CD1c-positive myeloid dendritic cell (primary cell): ENCODE measurements around the gene FAM107B.
"Not testable (repeated sequence)": the region's sequence is repeated elsewhere in the genome, so short reads cannot be mapped to it uniquely, and the experiment has no call there.

Experiments used
- DNase-seq: peaks from one replicate; pipeline ENCODE4 v3.0.0-alpha.2; 2016; ENCODE audit errors: extremely low spot score

The FAM107B gene

DNA sequence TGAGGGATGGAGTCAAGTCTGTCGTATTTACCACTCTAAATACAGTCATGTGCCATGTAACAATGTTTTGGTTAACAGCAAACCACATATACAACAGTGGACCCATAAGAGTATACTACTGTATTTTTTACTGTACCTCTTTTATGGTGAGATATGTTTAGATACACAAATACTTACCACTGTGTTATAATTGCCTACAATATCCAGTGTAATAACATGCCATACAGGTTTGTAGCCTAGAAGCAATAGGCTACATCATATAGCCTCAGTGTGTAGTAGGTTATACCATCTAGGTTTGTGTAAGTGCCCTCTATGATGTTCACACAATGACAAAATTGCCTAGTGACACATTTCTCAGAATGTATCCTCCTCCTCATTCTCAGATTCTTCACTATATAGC lies 110.4 kb downstream of the FAM107B start:
- no peak for DNase-seq

DNA sequence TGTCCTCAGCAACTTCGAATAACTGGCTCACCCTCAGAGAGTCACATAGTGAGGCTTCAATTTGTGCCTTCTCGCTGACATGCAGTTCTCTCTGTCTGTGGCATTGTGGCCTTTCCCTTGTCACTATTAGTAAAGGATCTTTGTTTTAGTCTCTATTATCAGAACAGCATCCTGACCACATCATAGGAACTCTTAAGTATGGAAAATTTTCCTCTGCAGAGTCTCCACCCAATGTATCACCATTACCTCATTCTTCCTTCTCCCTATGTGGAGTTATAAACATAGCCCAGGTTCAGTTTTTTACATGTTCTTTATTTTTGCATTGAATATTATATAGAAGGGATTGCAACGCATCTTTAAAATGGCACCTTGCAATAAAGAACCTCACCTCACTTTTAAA lies 112.9 kb downstream of the FAM107B start:
- no peak for DNase-seq

DNA sequence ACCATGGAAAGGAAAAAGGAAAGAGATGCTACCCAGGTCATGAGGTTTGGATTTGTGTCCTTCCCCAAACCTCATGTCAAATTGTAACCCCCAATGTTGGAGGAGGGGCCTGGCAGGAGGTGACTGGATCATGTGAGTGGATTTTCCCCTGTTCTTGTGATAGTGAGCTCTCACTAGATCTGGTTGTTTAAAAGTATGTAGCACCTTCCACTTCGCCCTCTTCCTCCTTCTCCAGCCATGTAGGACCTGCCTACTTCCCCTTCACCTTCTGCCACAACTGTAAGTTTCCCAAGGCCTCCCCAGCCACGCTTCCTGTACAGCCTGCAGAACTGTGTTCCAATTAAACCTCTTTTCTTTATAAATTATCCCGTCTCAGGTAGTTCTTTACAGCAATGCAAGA lies 113.9 kb downstream of the FAM107B start:
- DNase-seq: peak; percentile 52

DNA sequence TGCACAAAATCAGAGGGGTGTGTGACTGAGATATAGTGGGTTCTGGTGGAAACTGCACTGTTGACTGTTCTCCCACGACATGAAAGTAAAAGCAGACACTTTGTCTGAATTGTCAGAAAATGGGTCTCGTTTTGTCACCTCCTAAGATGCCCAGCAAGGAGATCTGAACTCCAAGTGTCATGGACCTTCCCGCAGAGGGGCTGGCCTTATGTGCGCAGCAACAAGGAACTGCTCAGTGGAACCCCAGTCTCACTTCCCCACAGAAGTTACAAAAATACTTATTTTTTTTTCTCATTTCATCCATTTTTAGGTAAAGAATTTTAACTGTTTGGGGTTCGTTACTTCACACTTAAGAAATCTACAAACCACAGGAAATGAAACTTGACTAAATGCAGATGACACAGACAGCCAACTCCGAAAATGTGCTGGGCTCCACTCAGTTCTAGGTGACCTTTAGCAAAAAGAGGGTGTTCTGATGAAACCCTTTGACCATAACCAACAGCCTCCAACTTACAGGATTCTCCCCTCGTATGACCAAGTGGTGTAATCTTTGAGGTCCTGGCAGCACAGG lies 115.0 kb downstream of the FAM107B start:
- peak; percentile 89 for DNase-seq

DNA sequence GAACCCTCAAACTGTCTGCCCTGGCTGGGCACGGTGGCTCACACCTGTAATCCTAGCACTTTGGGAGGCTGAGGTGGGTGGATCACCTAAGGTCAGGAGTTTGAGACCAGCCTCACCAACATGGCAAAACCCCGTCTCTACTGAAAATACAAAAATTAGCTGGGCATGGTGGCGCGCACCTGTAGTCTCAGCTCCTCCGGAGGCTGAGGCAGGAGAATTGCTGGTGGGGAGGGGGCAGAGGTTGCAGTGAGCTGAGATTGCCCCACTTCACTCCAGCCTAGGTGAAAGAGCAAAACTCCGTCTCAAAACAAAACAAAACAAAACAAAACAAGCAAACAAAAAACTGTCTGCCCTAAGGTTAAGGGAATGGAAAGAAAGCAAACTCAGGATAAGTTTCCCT lies 115.6 kb downstream of the FAM107B start:
- not testable (repeated sequence) for DNase-seq

DNA sequence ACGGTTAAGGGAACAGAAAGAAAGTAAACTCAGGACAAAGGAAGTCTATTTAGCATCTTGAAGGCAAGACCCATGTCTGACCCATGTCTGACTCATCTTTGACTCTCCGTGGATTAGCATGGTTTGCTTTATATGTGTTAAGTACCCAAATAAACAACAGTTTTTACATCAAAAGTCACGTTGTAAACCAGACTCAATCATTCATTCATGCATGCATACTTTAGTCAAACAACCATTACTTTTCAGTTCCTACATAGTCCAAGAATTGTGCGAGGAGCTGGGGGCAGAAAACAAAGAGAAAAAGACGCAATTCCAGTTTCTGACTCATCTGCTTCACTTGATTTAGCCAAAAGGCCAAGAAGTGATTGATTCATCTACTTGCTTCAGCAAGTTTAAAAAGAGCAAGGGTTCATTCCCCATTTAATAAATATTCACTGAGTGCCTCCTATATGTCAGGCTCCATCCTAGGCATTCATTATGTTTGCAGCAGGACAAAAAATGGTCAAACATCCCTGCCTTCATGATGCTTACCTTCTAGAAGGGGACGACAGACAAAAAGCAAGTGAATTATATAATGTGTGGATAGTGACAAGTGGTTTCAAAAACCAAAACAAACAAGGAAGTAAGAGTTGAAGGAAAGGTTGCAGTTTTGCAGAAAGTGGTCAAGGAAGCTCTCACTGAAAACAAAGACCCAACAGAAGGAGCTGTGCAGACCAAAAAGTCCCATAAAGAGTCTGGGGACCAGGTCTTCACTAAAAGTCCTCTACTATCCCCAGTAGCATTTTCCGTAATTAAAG lies 116.2 kb downstream of the FAM107B start:
- peak; percentile 47 for DNase-seq

DNA sequence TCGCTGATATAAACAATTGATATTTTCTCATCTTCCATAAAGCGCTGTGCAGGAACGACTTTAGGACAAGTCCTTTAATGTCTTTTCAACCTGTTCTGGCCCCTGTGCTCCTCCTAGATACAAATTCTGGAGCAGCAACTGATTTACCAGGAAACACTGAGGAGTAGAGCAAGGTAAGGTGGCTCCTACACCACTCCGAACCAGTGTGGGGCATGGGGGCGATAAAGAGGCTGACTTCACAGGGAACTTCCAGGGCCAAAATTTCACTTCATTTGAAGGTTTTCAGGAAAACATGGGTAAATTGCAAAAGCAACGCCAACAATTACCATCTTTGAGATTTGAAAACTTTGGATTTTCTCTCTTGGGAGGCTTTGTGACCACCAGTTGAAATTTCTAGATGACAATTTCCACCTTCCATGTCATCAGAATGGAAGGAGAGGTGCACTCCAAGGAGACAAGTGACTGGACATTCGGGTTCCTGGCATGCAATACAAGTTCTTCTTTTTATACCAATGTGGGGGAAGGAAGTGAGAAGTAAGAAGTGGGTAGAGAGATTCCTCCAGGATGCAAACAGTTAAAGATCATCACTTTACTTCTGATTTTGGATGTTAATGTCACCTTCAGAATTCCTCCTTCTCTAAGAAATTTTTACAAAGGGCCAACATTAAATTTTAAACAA lies 118.5 kb downstream of the FAM107B start:
- peak; percentile 46 for DNase-seq

DNA sequence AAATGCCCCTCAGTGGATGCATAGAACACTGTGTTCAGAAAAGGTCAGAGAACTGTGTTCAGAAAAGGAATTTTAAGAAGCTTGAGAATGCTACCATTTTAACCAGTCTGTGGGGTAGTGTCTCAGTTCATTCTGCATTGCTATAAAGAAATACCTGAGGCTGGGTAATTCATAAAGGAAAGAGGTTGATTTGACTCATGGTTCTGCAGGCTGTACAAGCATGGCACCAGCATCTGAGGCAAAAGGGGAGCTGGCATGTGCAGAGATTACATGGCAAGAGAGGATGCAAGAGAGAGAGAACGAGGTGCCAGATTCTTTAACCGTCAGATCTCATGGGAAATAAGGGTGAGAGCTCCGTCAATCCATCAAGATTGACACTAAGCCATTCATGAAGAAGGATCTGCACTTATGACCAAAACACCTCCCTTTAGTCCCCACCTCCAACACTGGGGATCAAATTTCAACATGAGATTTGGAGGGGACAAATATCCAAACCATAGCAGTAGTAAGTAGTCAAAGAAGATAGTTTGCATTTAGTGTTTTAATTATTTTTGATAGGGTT lies 119.8 kb downstream of the FAM107B start:
- DNase-seq: no peak

DNA sequence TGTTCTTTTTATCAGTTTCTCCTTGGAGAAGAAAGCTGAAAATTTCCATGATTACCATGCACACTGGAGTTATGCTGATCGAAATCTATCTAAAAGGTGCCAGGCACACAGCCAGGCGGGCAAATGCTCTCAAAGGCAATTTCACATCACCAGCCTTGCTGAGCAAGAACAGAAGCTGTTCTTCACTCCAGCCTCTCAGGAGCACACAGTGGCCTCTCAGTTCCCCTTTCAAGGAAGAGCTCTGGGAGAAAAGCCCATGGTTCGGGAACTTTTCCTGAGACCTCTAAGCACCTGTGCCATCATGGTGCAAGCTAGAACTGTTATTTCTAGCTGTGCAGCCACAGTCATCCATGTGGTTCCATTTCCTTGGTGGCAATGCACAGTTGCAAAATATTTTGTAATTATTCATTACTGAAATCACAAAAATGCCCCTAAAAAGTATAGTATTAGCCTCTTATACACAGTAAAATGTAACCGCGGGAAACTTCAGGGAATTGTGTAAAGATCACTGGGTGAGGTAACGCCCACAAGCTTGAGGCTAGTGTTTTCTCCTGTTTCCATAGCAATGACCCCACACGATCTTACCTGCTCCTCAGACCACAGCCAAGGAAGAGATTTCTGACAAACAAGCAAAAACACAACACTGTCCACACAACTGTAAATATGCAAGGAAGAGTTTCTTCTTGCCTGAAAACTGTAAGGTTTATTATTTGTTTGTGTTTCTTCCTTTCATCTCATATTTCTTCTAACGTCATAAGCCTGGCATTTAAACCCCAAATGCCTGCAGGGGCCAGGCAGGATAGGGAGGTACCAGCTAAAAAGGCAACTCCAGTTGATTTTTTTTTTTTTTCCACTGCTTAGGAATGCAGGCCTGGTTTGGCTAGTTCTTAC lies 121.2 kb downstream of the FAM107B start:
- DNase-seq: peak; percentile 64

DNA sequence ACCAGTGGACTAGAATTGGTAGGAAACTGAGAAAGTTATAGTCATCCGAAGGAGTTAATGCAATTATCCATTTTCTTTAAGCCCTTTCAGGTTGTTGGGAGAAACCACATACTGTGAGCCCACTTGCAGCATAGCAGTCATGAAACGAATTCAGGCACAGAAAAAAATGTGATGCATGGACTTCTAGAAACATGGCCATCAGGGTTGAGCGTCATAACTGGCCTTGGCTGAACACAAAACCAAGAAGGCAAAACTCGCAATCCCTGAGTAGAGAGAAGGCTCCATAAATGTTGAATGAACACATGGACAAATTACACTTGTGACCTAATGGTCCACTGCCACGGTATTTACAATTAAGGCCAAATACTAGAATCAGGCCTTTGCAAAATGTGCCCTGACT lies 121.9 kb downstream of the FAM107B start:
- DNase-seq: no peak

DNA sequence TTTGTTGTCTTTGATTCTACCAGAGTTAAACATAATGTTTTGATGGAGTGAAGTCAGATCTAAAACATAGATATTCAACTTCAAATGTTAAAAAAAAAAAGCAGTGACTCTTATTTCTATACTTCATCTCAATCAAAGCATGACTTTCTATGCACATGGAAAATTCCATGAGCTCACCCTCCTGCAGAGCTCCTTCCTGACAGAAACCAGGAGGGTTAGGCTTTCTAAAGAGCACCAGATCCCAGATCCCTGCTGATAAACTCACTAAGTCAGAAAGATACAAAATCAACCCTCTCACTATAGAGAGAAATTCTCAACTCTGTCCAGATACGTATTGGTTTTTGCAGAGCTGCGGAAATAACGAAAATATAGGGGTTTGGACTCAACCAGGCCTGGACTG lies 122.6 kb downstream of the FAM107B start:
- no peak for DNase-seq

DNA sequence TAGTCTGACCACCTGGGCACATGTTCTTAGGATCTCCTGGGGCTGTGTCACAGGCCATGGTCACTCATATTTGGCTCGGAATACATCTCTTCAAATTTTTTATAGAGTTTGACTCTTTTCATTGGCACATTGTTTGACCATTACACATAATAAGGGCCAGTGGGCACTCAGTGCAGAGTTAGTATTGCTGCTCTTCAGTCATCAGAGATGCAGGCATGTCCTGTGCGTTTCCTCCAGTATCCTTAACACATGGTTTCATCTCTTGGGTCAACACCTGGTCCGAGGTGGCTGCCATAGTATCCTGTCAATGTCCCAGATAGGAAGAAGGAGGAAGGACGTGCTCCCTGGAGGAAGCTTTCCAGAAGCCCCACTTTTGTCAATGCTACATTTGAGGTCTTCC lies 125.0 kb downstream of the FAM107B start:
- no peak for DNase-seq

DNA sequence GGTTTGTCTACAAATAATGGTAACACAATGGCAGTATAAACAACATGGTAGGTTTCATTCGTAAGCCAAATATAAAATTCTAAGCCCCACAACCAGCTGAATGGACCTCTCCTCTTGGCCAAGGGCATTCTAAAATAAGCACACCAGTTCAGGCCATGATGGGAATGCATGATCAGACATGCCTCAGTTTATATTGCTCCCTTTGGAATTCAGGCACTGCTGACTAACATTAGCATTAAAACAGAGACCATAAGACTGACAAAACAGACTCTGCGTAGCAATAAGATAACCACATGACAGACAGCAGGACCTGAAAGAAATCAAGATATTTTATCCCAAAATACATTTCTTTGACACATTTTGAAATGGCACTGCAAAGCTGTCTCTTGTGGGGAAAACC lies 125.8 kb downstream of the FAM107B start:
- DNase-seq: no peak

DNA sequence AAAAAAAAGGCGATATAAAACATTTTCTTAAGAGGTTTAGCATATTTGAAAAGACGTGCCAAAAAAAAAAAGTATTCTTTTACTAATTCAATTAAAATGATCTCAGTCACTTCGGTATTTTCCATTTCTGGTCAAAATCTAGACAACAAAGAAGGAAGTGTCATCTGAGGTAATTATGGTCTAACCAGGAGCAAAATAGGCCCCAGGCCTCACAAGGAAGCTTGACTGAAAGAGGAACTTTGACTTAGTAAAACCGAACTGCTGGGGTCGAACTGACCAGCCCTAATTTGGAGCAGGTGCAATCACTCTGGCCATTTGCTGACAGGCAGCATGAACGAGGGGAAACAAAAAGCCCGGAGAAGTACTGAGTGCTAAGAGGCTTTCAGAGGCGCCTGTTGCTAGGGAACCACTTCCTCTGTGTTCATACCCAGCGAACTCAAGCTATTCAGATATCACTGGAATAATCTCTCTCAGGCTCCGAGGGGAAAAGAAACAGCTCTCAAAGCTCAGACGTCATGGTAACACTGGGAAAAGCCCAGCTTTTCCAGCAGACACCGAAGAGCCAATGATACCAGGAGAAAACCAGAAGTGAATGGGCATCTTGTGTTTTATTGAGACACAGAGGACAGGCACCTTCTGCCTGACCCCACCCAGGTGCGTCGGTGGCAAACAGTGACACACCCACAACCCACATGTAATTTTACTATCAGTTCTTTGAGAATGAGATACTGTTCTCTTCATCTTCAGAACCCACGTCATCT lies 126.5 kb downstream of the FAM107B start:
- peak; percentile 89 for DNase-seq

DNA sequence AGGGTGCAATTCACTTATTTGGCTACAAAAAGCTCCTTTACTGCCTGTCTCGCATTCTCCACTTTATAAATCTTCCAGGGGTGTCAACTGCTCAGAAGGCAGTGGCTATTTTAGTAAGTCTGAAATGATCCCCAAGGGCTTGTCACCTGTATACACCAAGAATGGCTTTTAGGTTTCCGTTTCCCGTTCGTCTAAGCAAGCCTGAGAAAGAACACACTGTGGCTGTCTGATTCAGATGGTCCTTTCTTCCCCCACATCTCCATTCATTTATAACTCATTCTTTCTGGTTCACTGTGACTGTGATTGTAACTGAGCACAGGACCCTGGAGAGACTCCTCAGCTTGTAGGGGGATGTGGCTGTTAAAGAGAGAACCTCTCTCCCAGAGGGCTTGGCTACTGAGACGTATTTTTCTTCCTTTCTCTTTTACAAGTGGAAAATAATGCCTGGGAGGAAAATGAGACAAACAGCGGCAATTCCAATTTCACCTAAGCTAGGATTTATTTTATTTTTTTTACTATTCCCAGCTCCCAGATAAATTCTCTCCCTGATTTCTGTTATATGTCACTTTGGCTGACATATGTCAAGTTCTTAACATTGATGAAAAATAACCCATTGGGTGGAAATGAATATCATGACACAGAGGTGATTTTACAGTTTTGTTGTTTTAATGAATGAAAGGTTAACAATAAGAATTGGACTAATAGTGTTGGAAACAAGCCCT lies 129.3 kb downstream of the FAM107B start:
- DNase-seq: no peak

DNA sequence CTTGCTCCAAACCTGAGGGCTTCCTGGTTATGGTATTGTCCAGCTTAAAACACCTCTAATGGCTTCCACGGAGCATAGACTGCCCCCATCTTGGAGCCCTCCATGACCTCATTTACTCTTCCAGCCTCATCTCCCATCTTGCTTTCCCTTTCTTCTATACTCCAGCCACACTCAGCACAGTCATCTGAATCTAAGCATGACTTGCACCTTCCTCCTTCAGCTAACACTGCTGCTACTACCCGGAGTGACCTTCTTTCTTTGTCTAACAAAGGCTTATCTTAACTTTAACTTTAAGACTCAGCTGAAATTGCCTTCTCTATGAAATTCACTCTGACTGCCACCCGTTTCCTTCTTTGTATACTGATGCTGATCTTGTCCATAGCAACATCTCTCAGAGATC lies 135.1 kb downstream of the FAM107B start:
- DNase-seq: no peak

DNA sequence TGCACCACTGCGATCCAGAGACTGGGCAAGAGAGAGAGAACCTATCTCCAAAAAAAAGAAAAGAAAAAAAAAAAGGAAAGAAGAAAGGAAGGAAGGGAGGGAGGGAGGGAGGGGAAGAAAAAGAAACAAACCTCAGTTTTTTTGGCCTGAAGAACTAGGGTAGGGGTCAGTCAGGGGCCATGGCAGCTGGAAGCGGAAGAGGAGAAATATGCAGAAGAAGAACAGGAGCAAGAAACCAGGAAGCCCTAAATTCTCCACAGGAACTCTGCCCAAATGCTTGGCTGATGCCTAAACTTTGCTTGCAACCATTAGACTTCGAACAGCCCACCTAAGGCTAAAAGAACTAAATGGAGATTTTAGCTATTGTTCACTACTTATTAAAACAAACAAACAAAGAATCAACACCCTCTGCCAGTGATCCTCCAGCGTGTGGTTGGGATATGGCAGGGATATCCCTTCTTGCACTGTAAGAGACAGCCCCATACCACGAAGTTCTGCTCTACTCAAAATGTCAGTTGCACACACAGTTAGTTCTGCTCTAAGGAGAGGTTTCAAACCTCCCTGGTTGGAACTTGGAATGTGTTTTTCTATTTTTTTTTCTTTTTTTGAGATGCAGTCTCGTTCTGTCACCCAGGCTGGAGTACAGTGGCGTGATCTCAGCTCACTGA lies 139.5 kb downstream of the FAM107B start:
- DNase-seq: peak; percentile 45

DNA sequence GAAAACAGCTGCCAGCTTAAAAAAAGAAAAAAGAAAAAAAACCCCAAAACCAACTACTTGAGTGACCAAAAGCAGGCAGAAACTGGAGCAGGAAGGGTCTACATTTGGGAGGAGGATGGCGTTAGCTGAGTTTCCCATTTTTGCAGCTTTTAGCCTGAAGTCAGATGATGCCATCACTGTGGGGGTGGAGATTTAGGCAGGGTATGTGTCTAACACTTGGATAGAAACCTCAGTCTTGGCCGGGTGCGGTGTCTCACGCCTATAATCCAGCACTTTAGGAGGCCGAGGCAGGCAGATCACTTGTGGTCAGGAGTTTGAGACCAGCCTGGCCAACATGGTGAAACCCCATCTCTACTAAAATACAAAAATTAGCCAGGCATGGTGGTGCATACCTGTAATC lies 140.1 kb downstream of the FAM107B start:
- DNase-seq: peak; percentile 61

DNA sequence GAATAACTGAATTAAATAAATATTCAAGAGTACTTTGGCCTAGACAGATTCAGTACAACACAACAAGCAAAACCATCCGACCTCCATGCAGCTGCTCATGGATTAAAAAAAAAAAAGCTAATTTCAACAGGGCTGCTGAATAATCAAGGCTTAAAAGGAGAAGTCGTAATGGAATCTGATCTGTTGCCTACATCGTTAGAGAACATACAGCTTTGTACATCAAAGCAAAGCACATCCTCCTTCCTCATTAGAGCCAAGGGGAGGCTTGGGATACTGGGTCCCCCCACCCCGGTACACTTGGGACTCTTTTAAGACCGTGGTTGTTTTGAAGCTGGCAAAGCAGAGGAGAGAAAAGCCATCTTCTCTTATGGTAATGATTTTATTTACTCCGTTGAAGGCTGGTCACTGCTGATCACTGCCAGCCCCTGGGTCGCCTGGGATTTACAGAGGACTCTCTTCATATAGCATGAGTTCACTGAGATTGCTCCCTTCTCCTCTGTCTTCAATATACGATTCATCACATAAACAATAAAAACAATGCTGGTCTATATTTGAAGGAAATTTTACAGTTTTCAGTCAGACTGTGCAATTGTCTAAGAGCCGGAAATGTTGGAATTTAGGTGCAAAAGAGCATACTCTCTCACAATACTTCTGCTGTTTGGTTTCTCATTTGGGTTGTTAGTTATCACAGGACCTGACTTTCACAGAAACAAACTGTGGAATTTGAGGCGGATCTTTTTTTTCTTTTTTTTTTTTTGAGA lies 148.8 kb downstream of the FAM107B start:
- peak; percentile 52 for DNase-seq
